KBM-7 (cell line): ENCODE results near the gene MACC1.
A peak's percentile ranks its signal among the peaks of the same experiment; 100 is the strongest.
"Not testable (repeated sequence)": the region's sequence is repeated elsewhere in the genome, so short reads cannot be mapped to it uniquely, and the experiment has no call there.

Experiments
- DNase-seq: peaks from one replicate; pipeline ENCODE4 v3.0.0-alpha.2; 2015
- in situ Hi-C: fragments of 300-500 bp; cut with MboI; formaldehyde crosslinking; loops from 2 replicates; pipeline ENCODE4 v1.14.3; 2020; ENCODE audit warnings: low sequenced_read_pairs, low pct_unique_long_range_greater_than_20kb, mixed read lengths

The MACC1 gene

GRCh38 chr7:20189852-20190251 is 27.3 kb downstream of the MACC1 start:
- in situ Hi-C loops: no loop called here
- DNase-seq: no peak

GRCh38 chr7:20188567-20188966 is 28.6 kb downstream of the MACC1 start:
- in situ Hi-C loops: no loop called here
- DNase-seq: no peak

DNA sequence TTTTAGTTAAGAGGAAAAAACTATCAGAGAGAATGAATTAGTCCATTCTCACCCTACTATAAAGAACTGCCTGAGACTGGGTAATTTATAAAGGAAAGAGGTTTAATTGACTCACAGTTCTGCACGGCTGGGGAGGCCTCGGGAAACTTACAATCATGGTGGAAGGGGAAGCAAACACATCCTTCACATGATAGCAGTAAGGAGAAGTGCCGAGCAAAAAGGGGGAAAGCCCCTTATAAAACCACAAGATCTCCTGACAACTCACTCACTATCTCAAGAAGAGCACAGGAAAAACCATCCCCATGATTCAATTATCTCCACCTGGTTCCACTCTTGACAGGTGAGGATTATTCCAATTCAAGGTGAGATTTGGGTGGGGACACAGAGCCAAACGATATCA is 29.3 kb downstream of the MACC1 start:
- in situ Hi-C loops: not testable (repeated sequence)

GRCh38 chr7:20185988-20186387 is 31.2 kb downstream of the MACC1 start:
- in situ Hi-C loops: no loop called here
- no peak for DNase-seq

More for the DNA sequence above, 29.3 kb downstream of the MACC1 start:
- DNase-seq: peak; percentile 43

GRCh38 chr7:20183086-20183485 is 34.1 kb downstream of the MACC1 start:
- in situ Hi-C loops: no loop called here

DNA sequence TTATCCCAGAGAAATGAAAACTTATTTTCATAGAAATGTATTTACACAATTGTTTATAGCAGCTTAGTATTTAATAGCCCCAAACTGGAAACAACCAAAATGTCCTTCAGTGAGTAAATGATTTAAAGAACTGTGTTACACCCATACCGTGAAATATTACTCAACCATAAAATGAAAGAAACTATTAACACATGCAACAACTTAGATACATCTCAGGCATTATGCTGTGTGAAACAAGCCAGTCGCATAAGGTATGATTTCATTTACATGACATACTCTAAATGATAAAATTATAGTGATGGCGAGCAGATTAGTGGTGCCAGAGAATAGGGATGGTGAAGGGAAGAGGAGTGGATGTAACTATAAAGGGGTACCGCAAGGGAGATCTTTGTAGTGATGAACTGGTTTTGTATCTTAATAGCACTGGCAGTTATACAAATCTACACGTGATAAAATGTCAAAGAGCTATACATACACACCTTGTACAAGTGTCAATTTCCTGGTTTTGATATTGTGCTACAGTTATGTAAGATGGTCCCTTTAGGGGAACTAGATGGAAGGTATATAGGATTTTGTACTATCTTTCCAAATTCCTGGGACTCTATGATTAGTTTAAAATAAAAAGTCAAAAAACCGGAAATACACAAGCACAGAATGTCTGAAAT is 40.5 kb downstream of the MACC1 start:
- no peak for DNase-seq
- in situ Hi-C loops: no loop called here

More at GRCh38 chr7:20183086-20183485, 34.1 kb downstream of the MACC1 start:
- DNase-seq: no peak

DNA sequence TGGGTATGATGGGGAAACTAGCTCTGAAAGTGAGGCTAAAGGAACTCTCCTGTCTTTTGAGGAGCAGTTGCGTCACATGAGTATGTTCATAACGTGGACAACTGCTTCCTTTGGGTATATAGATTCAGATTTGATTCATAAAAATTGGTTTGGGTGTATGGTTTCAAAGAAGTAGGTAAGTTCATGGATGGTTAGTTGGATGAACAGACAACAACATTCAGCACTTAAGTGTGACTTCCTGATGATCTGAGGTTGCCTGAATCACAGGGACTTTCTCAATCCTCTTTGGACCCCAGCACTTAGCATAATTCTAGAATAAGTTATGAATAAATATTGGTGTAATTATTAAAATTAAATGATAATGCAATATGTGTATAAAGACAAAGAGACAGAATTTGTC is 43.4 kb downstream of the MACC1 start:
- in situ Hi-C loops: no loop called here
- DNase-seq: no peak

- in situ Hi-C loops: no loop called here
- DNase-seq: peak; percentile 77
Measured at GRCh38 chr7:20172736-20173334, 44.3 kb downstream of the MACC1 start.

DNA sequence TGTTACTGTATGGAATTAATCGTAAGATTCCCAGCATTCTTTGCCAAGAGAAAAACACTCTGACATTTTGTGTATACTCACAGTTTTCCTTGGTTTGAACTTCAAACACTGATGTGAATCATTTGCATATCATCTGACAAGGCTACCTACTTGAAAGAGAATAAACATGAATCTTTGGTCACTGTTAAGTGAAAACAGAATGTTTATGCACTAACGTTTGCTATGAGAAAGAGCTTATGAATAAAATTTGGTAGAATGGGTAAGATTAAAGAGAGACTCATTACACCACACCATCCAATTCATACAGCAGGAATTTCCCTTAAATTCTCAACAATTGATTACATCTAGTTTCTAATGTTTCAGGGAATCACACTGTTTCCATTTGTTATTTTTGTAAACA is 46.6 kb downstream of the MACC1 start:
- in situ Hi-C loops: no loop called here
- DNase-seq: no peak

DNA sequence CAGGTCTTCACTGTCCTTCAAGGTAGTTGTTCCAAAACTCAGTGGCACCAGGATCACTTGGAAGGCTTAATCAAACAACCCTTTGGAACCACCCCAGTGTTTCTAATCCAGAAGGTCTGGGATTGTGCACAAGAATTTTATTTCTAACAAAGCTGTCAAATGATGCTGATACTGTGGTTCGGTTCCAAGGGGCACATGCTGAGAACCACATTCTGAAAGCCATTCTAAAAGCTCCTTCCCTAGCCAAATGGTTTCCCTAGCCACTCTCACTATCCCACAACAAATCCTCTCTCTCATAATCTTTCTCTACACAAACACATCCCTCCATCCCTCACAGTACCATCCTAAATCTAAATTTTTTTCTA is 52.1 kb downstream of the MACC1 start:
- no peak for DNase-seq
- in situ Hi-C loops: no loop called here

DNA sequence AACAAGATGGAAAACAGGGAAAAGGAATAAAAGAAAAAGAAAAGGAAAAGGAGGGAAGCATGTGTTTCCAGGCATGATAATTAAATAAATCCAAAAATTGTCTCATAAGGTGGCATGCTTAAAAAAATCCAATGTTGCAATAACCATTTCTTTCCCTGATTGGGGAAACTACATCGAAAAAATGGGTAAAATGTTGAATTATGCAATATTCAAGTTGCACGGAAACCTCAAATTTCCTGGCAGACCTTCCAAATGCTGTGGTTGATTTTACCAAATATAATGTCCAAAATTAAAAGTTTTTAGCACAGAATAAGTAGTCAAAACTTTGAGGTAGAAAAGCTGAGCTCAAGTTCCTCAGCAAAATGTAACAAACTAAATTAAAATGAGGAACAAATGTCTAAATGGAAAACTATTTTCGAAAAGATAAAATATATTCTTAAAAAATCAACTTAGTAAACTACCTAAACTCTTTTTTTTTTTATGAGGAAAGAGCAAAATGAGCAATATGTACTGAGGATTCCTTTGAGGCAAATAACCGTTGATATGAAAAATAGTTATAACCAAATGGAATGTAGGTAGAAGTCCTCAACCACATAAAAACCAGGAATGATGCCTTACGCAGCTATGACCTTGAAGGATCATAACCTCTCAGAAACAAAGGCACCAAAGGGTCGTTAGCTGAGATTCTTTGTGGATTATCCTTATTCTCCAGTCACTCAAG is 52.6 kb downstream of the MACC1 start:
- peak; percentile 40 for DNase-seq
- in situ Hi-C loops: no loop called here

DNA sequence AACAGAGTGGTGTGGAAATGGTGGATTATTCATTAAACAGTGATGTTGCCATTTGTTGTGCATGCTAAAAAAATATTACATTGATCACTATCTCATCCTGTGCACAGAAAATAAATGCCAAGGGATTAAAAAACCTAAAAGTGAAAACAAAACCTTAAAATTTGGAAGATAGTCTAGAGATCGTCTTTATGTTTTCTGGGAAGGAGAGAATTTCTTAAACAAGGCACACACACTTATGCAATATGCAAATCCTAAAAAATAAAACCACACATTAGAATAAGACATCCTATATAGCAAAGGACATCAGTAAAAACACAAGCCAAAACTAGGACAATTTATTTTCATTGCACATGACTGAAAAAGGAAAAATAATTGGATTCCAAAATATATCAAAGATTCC is 54.5 kb downstream of the MACC1 start:
- DNase-seq: no peak
- in situ Hi-C loops: no loop called here

DNA sequence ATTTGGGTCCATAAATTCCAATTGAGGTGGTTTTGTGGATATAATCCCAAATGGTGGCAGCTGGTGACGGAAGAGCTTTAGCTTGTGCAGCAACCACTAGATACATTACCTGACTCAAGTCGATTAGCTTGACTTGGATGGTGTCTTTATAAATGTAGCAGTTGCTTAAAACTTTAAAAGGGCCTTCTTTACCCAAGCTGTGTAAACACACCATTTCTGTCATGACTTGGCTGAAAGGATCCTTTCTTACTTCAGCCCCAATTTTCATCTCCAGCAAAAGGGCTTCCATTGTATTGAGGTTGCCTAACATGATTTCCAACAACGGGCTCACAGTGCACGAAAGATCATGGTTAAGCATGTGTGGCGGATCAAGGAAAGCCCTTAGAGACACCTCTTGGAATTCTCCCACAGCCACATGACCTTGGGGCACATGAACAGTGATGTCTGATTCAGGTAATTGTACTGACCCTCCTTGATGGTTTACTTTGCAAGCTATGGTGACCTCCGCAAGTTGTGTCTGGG is 57.9 kb downstream of the MACC1 start:
- in situ Hi-C loops: no loop called here
- DNase-seq: no peak

- in situ Hi-C loops: no loop called here
- DNase-seq: peak; percentile 49
Measured at GRCh38 chr7:20158684-20159083, 58.5 kb downstream of the MACC1 start.

DNA sequence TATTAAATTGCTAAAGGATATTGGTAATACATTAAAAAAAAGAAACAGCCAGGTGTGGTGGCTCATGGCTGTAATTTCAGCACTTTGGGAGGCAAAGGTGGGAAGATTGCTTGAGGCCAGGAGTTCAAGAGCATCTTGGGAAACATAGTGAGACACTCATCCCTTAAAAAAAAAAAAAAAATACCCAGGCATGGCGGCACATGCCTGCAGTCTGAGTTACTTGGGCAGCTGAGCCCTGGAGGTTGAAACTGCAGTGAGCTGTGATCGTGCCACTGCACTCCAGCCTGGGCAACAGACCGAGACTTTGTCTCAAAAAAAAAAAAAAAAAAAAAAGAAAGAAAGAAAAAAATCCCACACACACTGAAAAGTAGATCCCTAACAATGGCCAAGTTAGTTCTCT is 59.7 kb downstream of the MACC1 start:
- no peak for DNase-seq
- in situ Hi-C loops: no loop called here

DNA sequence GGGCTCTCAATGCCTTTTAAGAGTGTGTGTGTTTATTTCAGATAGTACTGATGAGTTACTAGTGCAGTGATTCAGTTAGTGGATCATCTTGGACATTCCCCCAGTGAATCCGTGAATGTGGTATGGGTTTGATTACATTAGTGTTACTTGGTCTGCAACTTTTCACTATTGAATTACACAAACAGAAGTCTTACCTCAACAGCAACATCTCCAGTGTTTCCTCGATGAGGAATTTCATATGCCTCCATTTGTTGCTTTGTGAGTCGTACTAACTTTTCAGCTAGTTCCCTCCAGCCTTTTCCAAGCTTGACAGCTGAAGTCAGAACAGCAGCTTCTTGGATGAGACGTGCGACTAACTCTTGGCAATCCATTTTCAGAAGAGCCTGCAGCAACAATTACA is 63.2 kb downstream of the MACC1 start:
- no peak for DNase-seq
- in situ Hi-C loops: no loop called here

DNA sequence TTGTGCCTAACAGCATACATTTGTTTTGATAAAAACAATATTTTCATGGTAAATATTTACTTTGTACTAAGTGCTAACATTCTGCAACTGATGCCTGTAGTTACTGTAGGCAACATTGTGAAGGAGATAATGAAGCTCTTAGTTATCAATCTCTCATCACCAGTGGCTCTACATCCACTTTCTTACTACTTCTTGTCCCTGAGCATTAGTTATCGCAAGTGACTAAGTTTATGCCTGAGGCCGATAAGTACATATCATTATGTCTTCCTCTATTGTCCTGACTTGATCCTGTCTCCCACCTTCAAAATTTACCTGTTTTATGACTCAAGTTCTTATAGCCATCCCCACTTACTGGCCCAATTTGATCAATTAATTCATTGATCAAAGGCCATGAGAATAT is 63.6 kb downstream of the MACC1 start:
- DNase-seq: no peak
- in situ Hi-C loops: no loop called here

DNA sequence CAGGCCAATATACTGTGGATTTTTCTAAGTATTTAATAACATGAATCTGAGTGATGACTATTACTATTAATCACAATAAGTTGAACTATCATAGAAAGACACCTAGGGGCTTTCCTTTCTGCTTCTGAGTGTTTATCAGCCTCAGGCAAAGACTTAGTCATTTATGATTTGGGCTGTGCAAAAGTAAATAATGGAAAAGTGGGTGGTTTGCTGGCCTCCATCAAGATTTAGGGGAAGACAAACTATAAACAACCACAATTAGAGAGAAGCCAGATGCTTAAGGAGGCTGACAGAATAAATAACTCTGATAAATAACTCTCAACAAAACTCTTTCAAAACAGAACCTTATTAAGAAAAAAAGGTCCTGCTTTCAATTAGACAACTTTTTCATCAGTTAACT is 64.7 kb downstream of the MACC1 start:
- in situ Hi-C loops: no loop called here
- no peak for DNase-seq

DNA sequence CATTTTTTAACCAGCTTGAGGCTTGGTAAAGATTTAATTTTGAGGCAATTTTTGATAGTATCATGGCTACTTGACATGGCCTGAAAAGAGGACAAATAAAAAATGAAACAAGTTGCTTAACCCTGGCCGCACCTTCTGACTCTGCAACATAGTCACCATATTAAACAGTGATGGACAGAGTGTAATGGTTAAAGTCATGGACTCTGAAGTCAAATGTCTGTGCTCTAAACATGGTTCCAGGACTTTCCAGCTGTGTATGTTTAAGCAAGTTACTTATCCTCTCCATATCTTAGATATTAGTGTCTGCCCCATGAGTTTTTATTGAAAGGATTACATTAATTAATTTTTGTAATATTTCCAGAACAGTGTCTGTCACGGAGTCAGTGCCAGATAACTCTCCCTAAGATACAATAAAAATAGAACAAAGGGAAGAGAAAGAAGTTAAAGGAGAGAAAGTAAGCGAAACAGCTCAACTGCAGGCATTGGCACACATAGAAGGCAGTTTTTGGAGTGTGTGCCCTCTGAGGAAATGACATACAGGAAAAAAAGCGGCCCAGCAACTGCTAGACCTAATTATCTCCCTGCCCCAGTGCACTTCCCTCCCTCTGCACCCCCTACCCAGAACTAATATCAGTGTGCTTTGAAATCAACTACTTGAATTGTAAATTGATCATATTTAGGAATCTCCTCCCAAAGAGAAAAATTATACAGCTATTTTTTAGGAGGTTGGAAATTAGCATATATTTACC is 65.3 kb downstream of the MACC1 start:
- in situ Hi-C loops: no loop called here
- peak; percentile 18 for DNase-seq

- DNase-seq: no peak
- in situ Hi-C loops: no loop called here
Measured at GRCh38 chr7:20146451-20146850, 70.7 kb downstream of the MACC1 start.
